HG02571 (cell line): Measurements from ENCODE around the gene IER5L.
A peak's percentile ranks its signal among the peaks of the same experiment; 100 is the strongest.
"Not testable (repeated sequence)": the region's sequence is repeated elsewhere in the genome, so short reads cannot be mapped to it uniquely, and the experiment has no call there.

Experiments used
- ATAC-seq: cut with Tn5 transposase; IDR thresholded peaks from one replicate; pipeline ENCODE4 v1.9.1; 2021; ENCODE audit warnings: mild to moderate bottlenecking, moderate library complexity; ENCODE audit not compliant: unreplicated experiment

The IER5L gene

GRCh38 chr9:129204840-129205239 is 26.8 kb upstream of the IER5L start:
- ATAC-seq = no peak

- no peak for ATAC-seq
Measured at GRCh38 chr9:129203556-129203909, 25.5 kb upstream of the IER5L start.

- ATAC-seq = peak; percentile 69
Measured at GRCh38 chr9:129202613-129203555, 24.8 kb upstream of the IER5L start.

- no peak for ATAC-seq
Measured at GRCh38 chr9:129201866-129202265, 23.8 kb upstream of the IER5L start.

- ATAC-seq = no peak
Measured at GRCh38 chr9:129201289-129201688, 23.2 kb upstream of the IER5L start.

- no peak for ATAC-seq
Measured at GRCh38 chr9:129200255-129200654, 22.2 kb upstream of the IER5L start.

- no peak for ATAC-seq
Measured at GRCh38 chr9:129199044-129199435, 21.0 kb upstream of the IER5L start.

- ATAC-seq = no peak
Measured at GRCh38 chr9:129198319-129199043, 20.4 kb upstream of the IER5L start.

GRCh38 chr9:129197978-129198318 is 19.9 kb upstream of the IER5L start:
- no peak for ATAC-seq

GRCh38 chr9:129197045-129197444 is 19.0 kb upstream of the IER5L start:
- not testable (repeated sequence) for ATAC-seq

GRCh38 chr9:129195606-129196005 is 17.5 kb upstream of the IER5L start:
- ATAC-seq = no peak

GRCh38 chr9:129194221-129194620 is 16.2 kb upstream of the IER5L start:
- ATAC-seq = no peak

GRCh38 chr9:129193655-129194054 is 15.6 kb upstream of the IER5L start:
- no peak for ATAC-seq

GRCh38 chr9:129191234-129191633 is 13.2 kb upstream of the IER5L start:
- ATAC-seq = no peak

- not testable (repeated sequence) for ATAC-seq
Measured at GRCh38 chr9:129189971-129190370, 11.9 kb upstream of the IER5L start.

- no peak for ATAC-seq
Measured at GRCh38 chr9:129187042-129187441, 9.0 kb upstream of the IER5L start.

GRCh38 chr9:129185991-129186390 is 7.9 kb upstream of the IER5L start:
- no peak for ATAC-seq

GRCh38 chr9:129185402-129185801 is 7.3 kb upstream of the IER5L start:
- no peak for ATAC-seq

GRCh38 chr9:129184596-129185122 is 6.6 kb upstream of the IER5L start:
- no peak for ATAC-seq

- no peak for ATAC-seq
Measured at GRCh38 chr9:129184219-129184524, 6.1 kb upstream of the IER5L start.

- no peak for ATAC-seq
Measured at GRCh38 chr9:129183495-129184218, 5.6 kb upstream of the IER5L start.
